Nephron progenitor cell (in vitro differentiated cells): ENCODE results near the gene MED23.

ENCODE experiments used
- DNase-seq: peaks from one replicate; pipeline ENCODE4 v3.0.0; 2021
- H3K27ac Mint-ChIP-seq: 2 replicates; pipeline ENCODE4 v1.8.0; 2021; ENCODE audit warnings: mild to moderate bottlenecking, moderate library complexity, mixed read lengths
- H3K27me3 Mint-ChIP-seq: 2 replicates; pipeline ENCODE4 v1.8.0; 2021; ENCODE audit warnings: mild to moderate bottlenecking, low read depth, mixed read lengths; ENCODE audit not compliant: poor library complexity
- H3K36me3 Mint-ChIP-seq: 2 replicates; pipeline ENCODE4 v1.8.0; 2021; ENCODE audit warnings: low read depth, mixed read lengths
- H3K4me1 Mint-ChIP-seq: 2 replicates; pipeline ENCODE4 v1.8.0; 2021; ENCODE audit warnings: mixed read lengths
- H3K4me3 Mint-ChIP-seq: 2 replicates; pipeline ENCODE4 v1.8.0; 2021; ENCODE audit warnings: mild to moderate bottlenecking, moderate library complexity, mixed read lengths
- H3K9me3 Mint-ChIP-seq: 2 replicates; pipeline ENCODE4 v1.8.0; 2021; ENCODE audit warnings: mild to moderate bottlenecking, moderate library complexity, mixed read lengths
- TF ChIP-seq, protein P1 (sequence below): fragments of 200-600 bp; sonication (generic); IDR thresholded peaks from 2 replicates; pipeline ENCODE4 v1.5.0; 2021; ENCODE audit warnings: antibody characterized with exemption

MED23 gene

DNA sequence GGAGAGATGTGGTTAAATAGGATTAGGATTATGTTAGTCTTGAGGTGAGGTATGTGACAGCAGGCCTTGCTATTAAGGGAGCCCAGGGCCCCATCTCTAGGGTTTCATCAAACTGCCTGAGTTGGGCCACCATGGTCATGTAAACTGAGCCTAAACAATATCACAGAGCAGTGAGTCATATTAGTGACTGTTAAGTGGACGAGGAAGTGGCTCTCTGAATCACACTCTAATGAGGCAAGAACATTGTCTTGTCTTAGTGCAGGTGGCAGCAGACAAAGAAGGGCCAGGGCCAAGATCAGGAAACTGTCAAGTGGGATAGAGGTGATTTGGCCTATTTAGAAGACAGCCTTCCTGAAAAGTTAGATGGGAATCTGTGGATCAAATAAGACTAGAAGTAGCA, 32.2 kb upstream of the MED23 start:
- H3K9me3 Mint-ChIP-seq: no peaks in the 10 kb centered on the region
- DNase-seq: no peak
- H3K4me1 Mint-ChIP-seq: no peaks in the 10 kb centered on the region
- H3K4me3 Mint-ChIP-seq: no peak overlapping the region
- H3K36me3 Mint-ChIP-seq: no peaks in the 10 kb centered on the region
- TF ChIP-seq, protein P1, sequence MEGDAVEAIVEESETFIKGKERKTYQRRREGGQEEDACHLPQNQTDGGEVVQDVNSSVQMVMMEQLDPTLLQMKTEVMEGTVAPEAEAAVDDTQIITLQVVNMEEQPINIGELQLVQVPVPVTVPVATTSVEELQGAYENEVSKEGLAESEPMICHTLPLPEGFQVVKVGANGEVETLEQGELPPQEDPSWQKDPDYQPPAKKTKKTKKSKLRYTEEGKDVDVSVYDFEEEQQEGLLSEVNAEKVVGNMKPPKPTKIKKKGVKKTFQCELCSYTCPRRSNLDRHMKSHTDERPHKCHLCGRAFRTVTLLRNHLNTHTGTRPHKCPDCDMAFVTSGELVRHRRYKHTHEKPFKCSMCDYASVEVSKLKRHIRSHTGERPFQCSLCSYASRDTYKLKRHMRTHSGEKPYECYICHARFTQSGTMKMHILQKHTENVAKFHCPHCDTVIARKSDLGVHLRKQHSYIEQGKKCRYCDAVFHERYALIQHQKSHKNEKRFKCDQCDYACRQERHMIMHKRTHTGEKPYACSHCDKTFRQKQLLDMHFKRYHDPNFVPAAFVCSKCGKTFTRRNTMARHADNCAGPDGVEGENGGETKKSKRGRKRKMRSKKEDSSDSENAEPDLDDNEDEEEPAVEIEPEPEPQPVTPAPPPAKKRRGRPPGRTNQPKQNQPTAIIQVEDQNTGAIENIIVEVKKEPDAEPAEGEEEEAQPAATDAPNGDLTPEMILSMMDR: no peak
- peaks cover 2% of the 10 kb centered on the region for H3K27me3 Mint-ChIP-seq
- no peak overlapping the region for H3K27ac Mint-ChIP-seq

DNA sequence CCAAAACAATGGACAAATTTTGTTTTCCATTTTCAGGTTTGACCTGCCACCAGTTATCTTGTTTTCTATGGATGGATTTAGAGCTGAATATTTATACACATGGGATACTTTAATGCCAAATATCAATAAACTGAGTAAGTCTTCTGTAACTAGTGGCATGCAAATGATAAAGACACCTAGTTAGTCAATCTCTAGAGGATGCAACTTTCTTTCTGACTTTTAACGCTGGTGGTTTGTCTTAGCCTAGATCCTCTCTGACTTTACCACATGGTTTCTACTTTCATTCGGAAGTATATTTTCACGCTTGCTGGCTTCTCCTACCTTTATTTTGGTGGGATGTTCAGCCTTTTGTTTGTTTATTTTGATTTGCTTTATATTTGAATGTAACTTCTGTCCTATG, 30.2 kb upstream of the MED23 start:
- no peaks in the 10 kb centered on the region for H3K36me3 Mint-ChIP-seq
- H3K4me3 Mint-ChIP-seq: no peak overlapping the region
- no peak for DNase-seq
- no peak overlapping the region for H3K27ac Mint-ChIP-seq
- peaks cover 2% of the 10 kb centered on the region for H3K27me3 Mint-ChIP-seq
- no peaks in the 10 kb centered on the region for H3K4me1 Mint-ChIP-seq
- no peaks in the 10 kb centered on the region for H3K9me3 Mint-ChIP-seq
- TF ChIP-seq, protein P1: no peak

DNA sequence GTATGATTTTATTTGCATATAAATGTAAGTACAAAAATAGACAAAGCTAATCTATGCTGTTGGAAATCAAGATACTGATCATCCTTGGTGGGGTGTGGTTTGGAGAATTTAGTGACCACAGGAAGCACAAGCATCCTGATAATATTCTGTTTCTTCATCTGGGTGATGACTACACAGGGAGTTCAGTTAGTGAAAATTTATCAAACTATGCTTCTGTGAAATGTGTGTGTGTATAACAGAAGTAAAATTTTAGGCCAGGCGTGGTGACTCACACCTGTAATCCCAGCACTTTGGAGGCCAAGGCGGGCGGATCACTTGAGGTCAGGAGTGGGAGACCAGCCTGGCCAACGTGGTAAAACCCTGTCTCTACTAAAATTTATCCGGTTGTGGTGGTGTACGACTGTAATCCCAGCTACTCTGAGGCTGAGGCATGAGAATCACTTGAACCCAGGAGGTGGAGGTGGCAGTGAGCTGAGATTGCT, 29.6 kb upstream of the MED23 start:
- Mint-ChIP-seq H3K4me3 (no peak overlapping the region), H3K9me3 (no peaks in the 10 kb centered on the region), H3K27me3 (peaks cover 2% of the 10 kb centered on the region), H3K27ac (no peak overlapping the region), H3K4me1 (no peaks in the 10 kb centered on the region), H3K36me3 (no peaks in the 10 kb centered on the region)
- no peak for DNase-seq
- TF ChIP-seq, protein P1: no peak

DNA sequence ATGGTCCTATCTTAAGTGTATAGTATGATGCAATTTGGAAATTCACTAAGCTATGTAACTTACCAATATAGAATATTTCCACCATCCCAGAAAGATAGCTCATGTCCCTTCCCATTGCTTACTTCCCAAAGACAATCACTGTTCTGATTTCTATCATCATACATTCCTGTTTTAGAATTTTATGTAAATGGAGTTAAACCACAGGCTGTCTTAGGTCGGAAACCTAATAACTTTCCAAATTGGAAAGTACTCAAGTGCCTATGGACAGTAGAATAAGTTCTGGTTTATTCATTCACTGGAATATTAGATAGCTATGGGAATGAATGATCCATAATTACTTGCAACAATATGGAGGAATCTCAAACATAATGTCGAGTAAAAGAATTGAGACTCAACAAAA, 29.2 kb upstream of the MED23 start:
- H3K27me3 Mint-ChIP-seq: peaks cover 2% of the 10 kb centered on the region
- no peak overlapping the region for H3K4me3 Mint-ChIP-seq

DNA sequence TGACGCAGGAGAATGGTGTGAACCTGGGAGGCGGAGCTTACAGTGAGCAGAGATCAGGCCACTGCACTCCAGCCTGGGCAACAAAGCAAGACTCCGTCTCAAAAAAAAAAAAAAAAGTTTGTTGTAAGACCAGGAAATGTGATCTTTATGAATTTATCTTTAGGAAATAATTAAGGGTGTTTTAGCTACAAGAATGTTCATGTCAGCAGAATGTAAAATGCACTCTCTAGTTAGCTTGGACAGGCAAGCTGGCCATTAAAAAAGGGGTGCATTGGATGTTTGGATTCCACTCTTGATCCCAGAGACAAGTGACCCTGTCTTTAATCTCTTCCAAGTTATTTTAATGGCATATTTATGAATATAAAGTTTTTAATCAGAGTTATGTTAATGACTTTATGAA, 28.6 kb upstream of the MED23 start:
- H3K9me3 Mint-ChIP-seq: no peaks in the 10 kb centered on the region
- peaks cover 2% of the 10 kb centered on the region for H3K27me3 Mint-ChIP-seq
- H3K4me1 Mint-ChIP-seq: no peaks in the 10 kb centered on the region
- TF ChIP-seq, protein P1: no peak
- H3K36me3 Mint-ChIP-seq: no peaks in the 10 kb centered on the region
- no peak overlapping the region for H3K4me3 Mint-ChIP-seq
- no peak overlapping the region for H3K27ac Mint-ChIP-seq
- no peak for DNase-seq

More for the DNA sequence above, 29.2 kb upstream of the MED23 start:
- no peak for DNase-seq
- TF ChIP-seq, protein P1: no peak
- H3K9me3 Mint-ChIP-seq: no peaks in the 10 kb centered on the region
- H3K4me1 Mint-ChIP-seq: no peaks in the 10 kb centered on the region
- no peaks in the 10 kb centered on the region for H3K36me3 Mint-ChIP-seq
- H3K27ac Mint-ChIP-seq: no peak overlapping the region

DNA sequence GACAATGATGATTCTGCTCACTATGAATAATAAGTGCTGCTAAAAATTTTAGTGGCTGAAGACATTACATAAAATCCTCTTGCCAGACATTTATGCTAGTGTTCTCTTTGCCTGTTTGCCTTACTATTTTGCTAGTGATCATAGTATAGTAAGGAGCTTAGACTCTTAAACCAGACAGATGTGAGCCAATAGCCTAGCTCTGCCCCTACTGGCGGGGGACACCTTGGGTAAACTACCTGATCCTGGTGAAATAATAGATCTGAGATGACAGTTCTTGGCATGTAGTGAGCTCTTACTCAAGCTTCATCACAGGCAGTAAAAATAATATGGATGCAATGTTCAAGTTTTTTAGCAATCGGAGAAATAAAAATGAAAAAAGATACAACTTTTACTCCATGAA, 27.9 kb upstream of the MED23 start:
- Mint-ChIP-seq H3K4me3 (no peak overlapping the region), H3K9me3 (no peaks in the 10 kb centered on the region), H3K4me1 (no peaks in the 10 kb centered on the region), H3K36me3 (no peaks in the 10 kb centered on the region), H3K27ac (no peak overlapping the region), H3K27me3 (peaks cover 2% of the 10 kb centered on the region)
- no peak for DNase-seq
- TF ChIP-seq, protein P1: no peak
